ENCODE measurements around the gene TMC1.
A peak's percentile ranks its signal among the peaks of the same experiment; 100 is the strongest.

The TMC1 gene

DNA sequence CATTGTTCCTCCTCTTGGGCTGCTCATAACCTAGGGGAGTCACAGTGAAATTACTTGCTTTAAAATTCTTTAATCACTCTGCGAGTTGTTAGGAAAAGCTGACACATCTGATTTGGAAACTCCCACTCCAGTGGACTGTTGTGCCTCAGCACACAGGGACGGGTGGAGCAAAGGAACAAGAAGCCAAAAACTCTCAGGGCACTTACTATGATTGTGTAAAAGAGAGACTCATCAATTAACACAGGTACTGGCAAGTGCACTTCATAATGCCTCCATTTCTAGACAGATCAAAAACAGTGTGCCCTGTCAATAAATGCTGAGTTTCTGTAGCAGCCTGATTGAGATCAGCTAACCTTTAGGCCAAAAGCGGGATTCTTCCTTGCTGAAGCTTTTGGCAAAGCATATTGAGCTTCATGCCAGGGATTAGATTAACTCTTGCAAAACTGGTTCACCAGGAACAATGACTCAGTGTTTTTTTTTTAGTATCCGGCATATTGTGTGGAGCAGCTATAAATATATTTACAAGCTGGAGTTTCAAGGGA, 55.9 kb downstream of the TMC1 start:
- no peak overlapping the region for H3K4me3 ChIP-seq (ENCODE audit: low read length)
- no peak for TF ChIP-seq CTCF (conservative IDR thresholded peaks at IDR 0.05; ENCODE audit: low read length)
- peak; percentile 89 for DNase-seq (ENCODE audit: low read depth)

- peak; percentile 34 for DNase-seq (ENCODE audit: low read depth)
- no peak for TF ChIP-seq CTCF (conservative IDR thresholded peaks at IDR 0.05; ENCODE audit: low read length)
- H3K4me3 ChIP-seq (ENCODE audit: low read length) = no peak overlapping the region
Measured at GRCh38 chr9:72579190-72579589, 57.8 kb downstream of the TMC1 start.

GRCh38 chr9:72579880-72580550, 58.6 kb downstream of the TMC1 start:
- no peak for TF ChIP-seq CTCF (conservative IDR thresholded peaks at IDR 0.05; ENCODE audit: low read length)
- peak; percentile 30 for DNase-seq (ENCODE audit: low read depth)

GRCh38 chr9:72581694-72582093, 60.3 kb downstream of the TMC1 start:
- H3K4me3 ChIP-seq (ENCODE audit: low read length) = no peak overlapping the region
- no peak for TF ChIP-seq CTCF (conservative IDR thresholded peaks at IDR 0.05; ENCODE audit: low read length)
- peak; percentile 66 for DNase-seq (ENCODE audit: low read depth)

More at GRCh38 chr9:72579880-72580550, 58.6 kb downstream of the TMC1 start:
- H3K4me3 ChIP-seq (ENCODE audit: low read length) = no peak overlapping the region

GRCh38 chr9:72583370-72583769, 62.0 kb downstream of the TMC1 start:
- no peak overlapping the region for H3K4me3 ChIP-seq (ENCODE audit: low read length)
- TF ChIP-seq CTCF (conservative IDR thresholded peaks at IDR 0.05; ENCODE audit: low read length) = no peak
- DNase-seq (ENCODE audit: low read depth) = peak; percentile 40

- H3K4me3 ChIP-seq (ENCODE audit: low read length) = no peak overlapping the region
- DNase-seq (ENCODE audit: low read depth) = peak; percentile 91
- peak; percentile 44 for TF ChIP-seq CTCF (conservative IDR thresholded peaks at IDR 0.05; ENCODE audit: low read length)
Measured at GRCh38 chr9:72586388-72587130, 65.2 kb downstream of the TMC1 start.
